HEK293 (cell line): ENCODE results near the gene CPEB3.

Experiments
- CTCF ChIP-seq: fragments of 450-650 bp; formaldehyde crosslinking; IDR thresholded peaks from 2 replicates; pipeline ENCODE4 v1.5.1; 2016; ENCODE audit warnings: missing biosample characterization, missing genetic modification characterization
- ELK4 ChIP-seq: IDR thresholded peaks from 2 replicates; pipeline ENCODE4 v1.6.1; 2011; ENCODE audit warnings: mild to moderate bottlenecking, low read depth, low read length, borderline replicate concordance
- KLF9 ChIP-seq: fragments of 450-650 bp; formaldehyde crosslinking; IDR thresholded peaks from 2 replicates; pipeline ENCODE4 v1.5.1; 2016; ENCODE audit warnings: missing biosample characterization, missing genetic modification characterization, low read depth
- OVOL3 ChIP-seq: fragments of 450-650 bp; formaldehyde crosslinking; IDR thresholded peaks from 2 replicates; pipeline ENCODE4 v1.5.1; 2016; ENCODE audit warnings: missing biosample characterization, missing genetic modification characterization
- SP3 ChIP-seq: fragments of 450-650 bp; formaldehyde crosslinking; IDR thresholded peaks from 2 replicates; pipeline ENCODE4 v1.5.1; 2016; ENCODE audit warnings: missing biosample characterization, missing genetic modification characterization
- TCF7L2 ChIP-seq: IDR thresholded peaks from 2 replicates; pipeline ENCODE4 v1.6.1; 2011; ENCODE audit warnings: low read depth, mild to moderate bottlenecking, inconsistent platforms, low read length, moderate library complexity, borderline replicate concordance
- ZNF10 ChIP-seq: fragments of 450-650 bp; formaldehyde crosslinking; IDR thresholded peaks from 2 replicates; pipeline ENCODE4 v1.5.1; 2017; ENCODE audit warnings: missing biosample characterization, missing genetic modification characterization
- ZNF138 ChIP-seq: fragments of 450-650 bp; formaldehyde crosslinking; IDR thresholded peaks from 2 replicates; pipeline ENCODE4 v1.5.1; 2016; ENCODE audit warnings: missing biosample characterization, missing genetic modification characterization, borderline replicate concordance
- ZNF174 ChIP-seq: fragments of 450-650 bp; formaldehyde crosslinking; IDR thresholded peaks from 2 replicates; pipeline ENCODE4 v1.5.0; 2017; ENCODE audit warnings: missing biosample characterization, mild to moderate bottlenecking, missing genetic modification characterization
- ZNF350 ChIP-seq: fragments of 450-650 bp; formaldehyde crosslinking; IDR thresholded peaks from 2 replicates; pipeline ENCODE4 v1.5.0; 2017; ENCODE audit warnings: missing biosample characterization, mild to moderate bottlenecking, missing genetic modification characterization
- ZNF37A ChIP-seq: fragments of 450-650 bp; IDR thresholded peaks from 2 replicates; pipeline ENCODE4 v1.5.1; 2018; ENCODE audit warnings: missing biosample characterization, missing genetic modification characterization
- ZNF701 ChIP-seq: fragments of 450-650 bp; formaldehyde crosslinking; IDR thresholded peaks from 2 replicates; pipeline ENCODE4 v1.5.1; 2016; ENCODE audit warnings: missing biosample characterization, missing genetic modification characterization

GRCh38 chr10:92238054-92238585 lies 52.8 kb downstream of the CPEB3 start:
- TF ChIP-seq OVOL3, result no peak
- TF ChIP-seq CTCF (tag by site-specific recombination), result no peak
- TF ChIP-seq KLF9, result no peak
- no peak for TF ChIP-seq ZNF37A (tag by site-specific recombination)
- no peak for TF ChIP-seq SP3 (tag by site-specific recombination)
- no peak for TF ChIP-seq ZNF10
- no peak for TF ChIP-seq ZNF701 (tag by site-specific recombination)
- TF ChIP-seq ZNF350 (tag by site-specific recombination), result no peak
- no peak for TF ChIP-seq ELK4
- TF ChIP-seq TCF7L2, result no peak
- no peak for TF ChIP-seq ZNF174 (tag by site-specific recombination)
- TF ChIP-seq ZNF138 (tag by site-specific recombination), result no peak
